T-helper 1 cell treated with Interleukin-12 subunit alpha and Interleukin-12 subunit beta and Interleukin-4 antibody, amounts not matched to agents 30 μg/mL and 1 μg/mL, for 36 hours (primary cell): ENCODE results near the gene FTSJ1.
"Not testable (repeated sequence)": the region's sequence is repeated elsewhere in the genome, so short reads cannot be mapped to it uniquely, and the experiment has no call there.

ENCODE experiments used
- H3K27ac Mint-ChIP-seq: one replicate; pipeline ENCODE4 v1.8.0; 2021; ENCODE audit warnings: mild to moderate bottlenecking, mixed read lengths
- H3K27me3 Mint-ChIP-seq: one replicate; pipeline ENCODE4 v1.8.0; 2021; ENCODE audit warnings: low read depth, mixed read lengths
- H3K36me3 Mint-ChIP-seq: one replicate; pipeline ENCODE4 v1.8.0; 2021; ENCODE audit warnings: low read depth, mixed read lengths
- H3K4me1 Mint-ChIP-seq: one replicate; pipeline ENCODE4 v1.8.0; 2021; ENCODE audit warnings: low read depth, mixed read lengths
- H3K4me3 Mint-ChIP-seq: one replicate; pipeline ENCODE4 v1.8.0; 2021; ENCODE audit warnings: mild to moderate bottlenecking, moderate library complexity, mixed read lengths
- H3K9me3 Mint-ChIP-seq: one replicate; pipeline ENCODE4 v1.8.0; 2021; ENCODE audit warnings: mixed read lengths

Gene FTSJ1

GRCh38 chrX:48516285-48516684 lies 40.3 kb downstream of the FTSJ1 start:
- H3K4me3 Mint-ChIP-seq: no peak overlapping the region
- H3K9me3 Mint-ChIP-seq: no peaks in the 10 kb centered on the region
- H3K27ac Mint-ChIP-seq: no peak overlapping the region
- peaks cover 14% of the 10 kb centered on the region for H3K36me3 Mint-ChIP-seq
- peaks cover 19% of the 10 kb centered on the region for H3K4me1 Mint-ChIP-seq
- no peaks in the 10 kb centered on the region for H3K27me3 Mint-ChIP-seq

- peaks cover 12% of the 10 kb centered on the region for H3K36me3 Mint-ChIP-seq
- H3K4me3 Mint-ChIP-seq: no peak overlapping the region
- peaks cover 18% of the 10 kb centered on the region for H3K4me1 Mint-ChIP-seq
- no peak overlapping the region for H3K27ac Mint-ChIP-seq
- H3K9me3 Mint-ChIP-seq: no peaks in the 10 kb centered on the region
- H3K27me3 Mint-ChIP-seq: no peaks in the 10 kb centered on the region
Observed at GRCh38 chrX:48516987-48517386, 41.0 kb downstream of the FTSJ1 start.

- not testable (repeated sequence) for H3K9me3 Mint-ChIP-seq, H3K4me3 Mint-ChIP-seq, H3K27me3 Mint-ChIP-seq
- peaks cover 19% of the 10 kb centered on the region for H3K4me1 Mint-ChIP-seq
- peak overlapping the region; percentile 50 for H3K27ac Mint-ChIP-seq
- H3K36me3 Mint-ChIP-seq: peaks cover 16% of the 10 kb centered on the region
Observed at GRCh38 chrX:48519481-48519880, 43.5 kb downstream of the FTSJ1 start.

GRCh38 chrX:48520455-48520854 lies 44.5 kb downstream of the FTSJ1 start:
- H3K27me3 Mint-ChIP-seq: no peaks in the 10 kb centered on the region

GRCh38 chrX:48520976-48521352 lies 45.0 kb downstream of the FTSJ1 start:
- Mint-ChIP-seq H3K27ac (peak overlapping the region; percentile 96), H3K27me3 (no peaks in the 10 kb centered on the region), H3K4me3 (peak overlapping the region; percentile 90), H3K9me3 (no peaks in the 10 kb centered on the region), H3K36me3 (peaks cover 15% of the 10 kb centered on the region), H3K4me1 (peaks cover 23% of the 10 kb centered on the region)

More at GRCh38 chrX:48520455-48520854, 44.5 kb downstream of the FTSJ1 start:
- H3K4me3 Mint-ChIP-seq: peak overlapping the region; percentile 90
- peaks cover 23% of the 10 kb centered on the region for H3K4me1 Mint-ChIP-seq
- peaks cover 15% of the 10 kb centered on the region for H3K36me3 Mint-ChIP-seq
- peak overlapping the region; percentile 96 for H3K27ac Mint-ChIP-seq
- H3K9me3 Mint-ChIP-seq: no peaks in the 10 kb centered on the region

GRCh38 chrX:48521353-48522243 lies 45.6 kb downstream of the FTSJ1 start, which contains the start of gene EBP:
Gene EBP (plus strand): TSS chrX:48521808. CDS start chrX:48523772, 1,964 bp downstream.
- Mint-ChIP-seq H3K4me1 (peaks cover 25% of the 10 kb centered on the region), H3K4me3 (peak within 1 kb of the TSS; percentile 90), H3K27ac (peak within 1 kb of the TSS; percentile 96), H3K9me3 (no peaks in the 10 kb centered on the region), H3K36me3 (peaks cover 17% of the 10 kb centered on the region), H3K27me3 (no peaks in the 10 kb centered on the region)

- H3K27me3 Mint-ChIP-seq: no peaks in the 10 kb centered on the region
- H3K4me1 Mint-ChIP-seq: peaks cover 29% of the 10 kb centered on the region
- peak overlapping the region; percentile 90 for H3K4me3 Mint-ChIP-seq
- H3K27ac Mint-ChIP-seq: peak overlapping the region; percentile 96
- no peaks in the 10 kb centered on the region for H3K9me3 Mint-ChIP-seq
- peaks cover 20% of the 10 kb centered on the region for H3K36me3 Mint-ChIP-seq
Observed at GRCh38 chrX:48522291-48522690, 46.3 kb downstream of the FTSJ1 start.

- H3K9me3 Mint-ChIP-seq: no peaks in the 10 kb centered on the region
- H3K4me1 Mint-ChIP-seq: peaks cover 33% of the 10 kb centered on the region
- peak overlapping the region; percentile 90 for H3K4me3 Mint-ChIP-seq
- H3K27me3 Mint-ChIP-seq: no peaks in the 10 kb centered on the region
- peak overlapping the region; percentile 68 for H3K27ac Mint-ChIP-seq
- H3K36me3 Mint-ChIP-seq: peaks cover 26% of the 10 kb centered on the region
Observed at GRCh38 chrX:48523682-48524081, 47.7 kb downstream of the FTSJ1 start.

GRCh38 chrX:48525853-48526252 lies 49.9 kb downstream of the FTSJ1 start:
- not testable (repeated sequence) for H3K27me3 Mint-ChIP-seq, H3K4me3 Mint-ChIP-seq, H3K9me3 Mint-ChIP-seq, H3K27ac Mint-ChIP-seq
- Mint-ChIP-seq H3K36me3 (peaks cover 27% of the 10 kb centered on the region), H3K4me1 (peaks cover 23% of the 10 kb centered on the region)

GRCh38 chrX:48530736-48531135 lies 54.7 kb downstream of the FTSJ1 start:
- Mint-ChIP-seq H3K4me3 (no peak overlapping the region), H3K27ac (no peak overlapping the region), H3K4me1 (peaks cover 22% of the 10 kb centered on the region), H3K9me3 (no peaks in the 10 kb centered on the region), H3K27me3 (no peaks in the 10 kb centered on the region), H3K36me3 (peaks cover 28% of the 10 kb centered on the region)

- Mint-ChIP-seq H3K27me3 (no peaks in the 10 kb centered on the region), H3K4me3 (peak overlapping the region; percentile 29), H3K36me3 (peaks cover 24% of the 10 kb centered on the region), H3K27ac (peak overlapping the region; percentile 93), H3K9me3 (no peaks in the 10 kb centered on the region), H3K4me1 (peaks cover 20% of the 10 kb centered on the region)
Observed at GRCh38 chrX:48531358-48531959, 55.5 kb downstream of the FTSJ1 start.

- no peaks in the 10 kb centered on the region for H3K9me3 Mint-ChIP-seq
- no peaks in the 10 kb centered on the region for H3K27me3 Mint-ChIP-seq
- H3K36me3 Mint-ChIP-seq: peaks cover 20% of the 10 kb centered on the region
- no peak overlapping the region for H3K4me3 Mint-ChIP-seq
- peaks cover 15% of the 10 kb centered on the region for H3K4me1 Mint-ChIP-seq
- H3K27ac Mint-ChIP-seq: peak overlapping the region; percentile 93
Observed at GRCh38 chrX:48532161-48532560, 56.2 kb downstream of the FTSJ1 start.

- no peaks in the 10 kb centered on the region for H3K27me3 Mint-ChIP-seq
- no peak overlapping the region for H3K4me3 Mint-ChIP-seq
- peaks cover 17% of the 10 kb centered on the region for H3K4me1 Mint-ChIP-seq
- peaks cover 19% of the 10 kb centered on the region for H3K36me3 Mint-ChIP-seq
- H3K9me3 Mint-ChIP-seq: no peaks in the 10 kb centered on the region
- peak overlapping the region; percentile 2 for H3K27ac Mint-ChIP-seq
Observed at GRCh38 chrX:48533165-48533564, 57.2 kb downstream of the FTSJ1 start.
